ENCODE measurements around the gene PODXL.

- TF ChIP-seq POLR2A (IDR thresholded peaks at IDR 0.05) (no peak), POLR2AphosphoS5 (IDR thresholded peaks at IDR 0.05) (no peak), CTCF (IDR thresholded peaks at IDR 0.05) (no peak), EP300 (IDR thresholded peaks at IDR 0.05) (no peak)
Measured at GRCh38 chr7:131511774-131512535, 44.5 kb downstream of the PODXL start.

Data from gastroesophageal sphincter (tissue), 3 donors.